H1 (cell line): ENCODE data around the gene ORC3. TPM values are rescaled to one million over a fixed set of nuclear protein-coding genes. Genes with fewer than 3 reads are reported as not detected.

Source experiments
- CTCF ChIA-PET: fragments of 300-600 bp; sonication (Branson Sonifier 250); formaldehyde crosslinking; loops from one replicate; lab custom pipeline; 2021; ENCODE audit not compliant: partially characterized antibody; lab: Charles Lee
- POLR2A ChIA-PET: fragments of 300-600 bp; sonication (Branson Sonifier 250); formaldehyde crosslinking; loops from one replicate; lab custom pipeline; 2021; ENCODE audit warnings: inconsistent platforms; ENCODE audit not compliant: partially characterized antibody; lab: Charles Lee
- DNase-seq, 2 experiments: peaks; one replicate each; pipeline versions ENCODE4 v3.0.0 to v3.0.0-alpha.2; 2010 to 2022; ENCODE audit warnings: low spot score in 2 of 2, low read depth in 1 of 2, mixed read lengths in 1 of 2
- FAIRE-seq: peaks from 2 replicates; lab custom pipeline; 2011; peaks lifted over from hg19 to GRCh38; lab: Jason Lieb, UNC
- H2AFZ ChIP-seq: 2 replicates; pipeline ENCODE4 v1.8.1; 2012; ENCODE audit warnings: low read length, inconsistent platforms
- H2AK5ac ChIP-seq: 2 replicates; pipeline ENCODE4 v1.6.1; 2013; ENCODE audit warnings: low read depth, low read length
- H2BK120ac ChIP-seq: replicated peaks from 2 replicates; pipeline ENCODE3; 2013; ENCODE audit warnings: low read depth, low read length, inconsistent platforms
- H2BK12ac ChIP-seq: 2 replicates; pipeline ENCODE4 v1.6.1; 2013; ENCODE audit warnings: low read depth, low read length
- H2BK15ac ChIP-seq: 2 replicates; pipeline ENCODE4 v1.6.1; 2013; ENCODE audit warnings: low read length
- H2BK20ac ChIP-seq: 2 replicates; pipeline ENCODE4 v1.6.1; 2013; ENCODE audit warnings: low read length
- H2BK5ac ChIP-seq: 2 replicates; pipeline ENCODE4 v1.6.1; 2013; ENCODE audit warnings: low read depth, low read length
- H3K14ac ChIP-seq: 2 replicates; pipeline ENCODE4 v1.6.1; 2013; ENCODE audit warnings: inconsistent platforms; ENCODE audit not compliant: insufficient read length
- H3K18ac ChIP-seq: 2 replicates; pipeline ENCODE4 v1.6.1; 2013; ENCODE audit warnings: low read length; ENCODE audit errors: extremely low read depth
- H3K23ac ChIP-seq: 2 replicates; pipeline ENCODE4 v1.6.1; 2013; ENCODE audit warnings: inconsistent platforms; ENCODE audit not compliant: insufficient read length
- H3K23me2 ChIP-seq: 2 replicates; pipeline ENCODE4 v1.6.1; 2013; ENCODE audit warnings: low read depth, low read length
- H3K27ac ChIP-seq: 2 replicates; pipeline ENCODE4 v1.6.1; 2011; ENCODE audit warnings: low read depth, low read length, inconsistent platforms
- H3K27me3 ChIP-seq, 4 experiments: replicated peaks in 1 of 4; 1 replicate in 1 of 4; 2 replicates in 3 of 4; pipeline versions ENCODE4 v1.6.1 to v1.8.1; 2011 to 2013; ENCODE audit warnings: low read length in 3 of 4, mild to moderate bottlenecking in 3 of 4, inconsistent platforms in 2 of 4, mixed read lengths in 2 of 4, moderate library complexity in 1 of 4; ENCODE audit not compliant: control insufficient read depth in 3 of 4, insufficient read depth in 3 of 4; ENCODE audit errors: extremely low read depth in 1 of 4
- H3K36me3 ChIP-seq, 4 experiments: 2 replicates each; pipeline versions ENCODE4 v1.6.1 to v1.8.1; 2011 to 2013; ENCODE audit warnings: mild to moderate bottlenecking in 4 of 4, low read length in 3 of 4, moderate library complexity in 2 of 4, control low read depth in 1 of 4, inconsistent platforms in 1 of 4; ENCODE audit not compliant: insufficient read depth in 4 of 4, control insufficient read depth in 2 of 4
- H3K4ac ChIP-seq: replicated peaks from 2 replicates; pipeline ENCODE3; 2013; ENCODE audit warnings: low read length, low read depth, mixed read lengths, inconsistent platforms; ENCODE audit not compliant: insufficient read length
- H3K4me1 ChIP-seq, 4 experiments: replicated peaks in 1 of 4; 1 replicate in 1 of 4; 2 replicates in 3 of 4; pipeline versions ENCODE4 v1.6.1 to v1.8.1; 2011 to 2013; ENCODE audit warnings: low read length in 3 of 4, inconsistent platforms in 2 of 4, mixed read lengths in 1 of 4; ENCODE audit not compliant: insufficient read depth in 4 of 4, control insufficient read depth in 3 of 4
- H3K4me2 ChIP-seq, 2 experiments: 2 replicates each; pipeline versions ENCODE4 v1.6.1 to v1.8.1; 2011 to 2013; ENCODE audit warnings: low read depth in 2 of 2, low read length in 2 of 2, control low read depth in 1 of 2, inconsistent platforms in 1 of 2, mild to moderate bottlenecking in 1 of 2; ENCODE audit not compliant: insufficient read depth in 1 of 2
- H3K4me3 ChIP-seq, 4 experiments: fragments of 200-600, 300-600 bp in 1 of 4; sonication (generic), shearing (Covaris generic), sonication (Bioruptor Twin) in 1 of 4; 2 replicates each; pipeline versions ENCODE4 v1.5.1 to v1.8.1; 2011 to 2016; ENCODE audit warnings: low read length in 4 of 4, low read depth in 3 of 4, control low read depth in 2 of 4, inconsistent platforms in 2 of 4, mild to moderate bottlenecking in 2 of 4, mixed read lengths in 1 of 4, moderate library complexity in 1 of 4; ENCODE audit not compliant: insufficient read depth in 2 of 4; ENCODE audit errors: extremely low read depth in 1 of 4
- H3K56ac ChIP-seq: replicated peaks from 2 replicates; pipeline ENCODE3; 2013; ENCODE audit warnings: low read depth, mild to moderate bottlenecking, mixed read lengths, low read length, inconsistent platforms; ENCODE audit not compliant: insufficient read length
- H3K79me1 ChIP-seq: 2 replicates; pipeline ENCODE4 v1.6.1; 2013; ENCODE audit warnings: low read depth, low read length, control low read depth
- H3K79me2 ChIP-seq, 2 experiments: 2 replicates each; pipeline versions ENCODE4 v1.6.1 to v1.8.1; 2012 to 2013; ENCODE audit warnings: low read length in 2 of 2, mild to moderate bottlenecking in 2 of 2, inconsistent platforms in 1 of 2; ENCODE audit not compliant: insufficient read depth in 2 of 2, control insufficient read depth in 1 of 2
- H3K9ac ChIP-seq, 4 experiments: replicated peaks in 1 of 4; 1 replicate in 1 of 4; 2 replicates in 3 of 4; pipeline versions ENCODE4 v1.6.1 to v1.8.1; 2011 to 2013; ENCODE audit warnings: low read depth in 3 of 4, low read length in 3 of 4, control low read depth in 2 of 4, mild to moderate bottlenecking in 2 of 4, moderate library complexity in 2 of 4, inconsistent platforms in 1 of 4; ENCODE audit errors: extremely low read depth in 1 of 4
- H3K9me3 ChIP-seq, 2 experiments: 2 replicates each; pipeline versions ENCODE4 v1.6.1 to v1.8.1; 2012 to 2013; ENCODE audit warnings: mild to moderate bottlenecking in 2 of 2, moderate library complexity in 2 of 2, control low read depth in 1 of 2, inconsistent platforms in 1 of 2, low read depth in 1 of 2, low read length in 1 of 2, mixed read lengths in 1 of 2; ENCODE audit not compliant: insufficient read depth in 2 of 2
- H4K20me1 ChIP-seq, 2 experiments: replicated peaks in 1 of 2; 2 replicates each; pipeline versions ENCODE3 to v1.8.1; 2011 to 2013; ENCODE audit warnings: inconsistent platforms in 2 of 2, low read length in 2 of 2, mild to moderate bottlenecking in 1 of 2; ENCODE audit not compliant: insufficient read depth in 2 of 2, control insufficient read depth in 1 of 2
- H4K5ac ChIP-seq: 2 replicates; pipeline ENCODE4 v1.6.1; 2013; ENCODE audit warnings: low read length, low read depth, mixed read lengths, inconsistent platforms; ENCODE audit not compliant: insufficient read length
- H4K8ac ChIP-seq: 2 replicates; pipeline ENCODE4 v1.8.0; 2013; ENCODE audit warnings: mild to moderate bottlenecking, moderate library complexity, low read length, inconsistent platforms; ENCODE audit not compliant: insufficient read depth; ENCODE audit errors: extremely low read depth
- H4K91ac ChIP-seq: replicated peaks from 2 replicates; pipeline ENCODE3; 2013; ENCODE audit warnings: low read length, mixed read lengths, inconsistent platforms; ENCODE audit not compliant: insufficient read length
- RNF2 ChIP-seq: fragments of 200-900, 300-1000 bp; sonication (generic); IDR thresholded peaks from 2 replicates; pipeline ENCODE4 v1.7.1; 2016; ENCODE audit warnings: borderline replicate concordance, low read depth, mild to moderate bottlenecking, antibody characterized with exemption, low read length; ENCODE audit not compliant: poor library complexity, severe bottlenecking; ENCODE audit errors: missing control alignments
- WGBS, 2 experiments: shearing (Covaris generic) in 1 of 2; methylation state at CpG; one replicate each; pipeline versions ENCODE4 v1.1.6 to v1.1.7; 2013 to 2015; ENCODE audit warnings: low lambda C conversion rate in 2 of 2, mixed read lengths in 2 of 2, inconsistent platforms in 1 of 2, low coverage in 1 of 2, missing lambda C conversion rate in 1 of 2; ENCODE audit not compliant: insufficient replicate concordance in 2 of 2, insufficient coverage in 1 of 2, insufficient read length in 1 of 2; ENCODE audit errors: extremely low coverage in 1 of 2, missing lambda C conversion rate in 1 of 2; 5-methylcytosine and 5-hydroxymethylcytosine counted together
- polyA plus RNA-seq, 7 experiments: library from polyadenylated mRNA; depleted of rRNA in 3 of 7; stranded (reverse) in 5 of 7; unstranded in 2 of 7; fragments of >200 nt in 5 of 7; fragments of 200-250 nt in 2 of 7; gene quantifications; 1 replicate in 5 of 7; 2 replicates in 1 of 7; 4 replicates in 1 of 7; pipeline versions ENCODE4 v1.2.1 to v1.2.3, GENCODE V29; 2011 to 2013; ENCODE audit warnings: missing spikeins in 2 of 7, mixed read lengths in 2 of 7
- total RNA-seq: library from RNA; stranded (reverse); fragmentation: NEBNext Ultra II Directional; extraction: Animal tissue kit (Norgen Biotek cat#: 25700); gene quantifications from 2 replicates; pipeline ENCODE4 v1.2.1, GENCODE V29; 2021

The ORC3 gene
- total and polyA plus RNA-seq, 2 of the 8 experiments (the other 6 are each of a cell fraction or from before 2014, with no cell fraction given) = 35.9 to 60.9 TPM

DNA sequence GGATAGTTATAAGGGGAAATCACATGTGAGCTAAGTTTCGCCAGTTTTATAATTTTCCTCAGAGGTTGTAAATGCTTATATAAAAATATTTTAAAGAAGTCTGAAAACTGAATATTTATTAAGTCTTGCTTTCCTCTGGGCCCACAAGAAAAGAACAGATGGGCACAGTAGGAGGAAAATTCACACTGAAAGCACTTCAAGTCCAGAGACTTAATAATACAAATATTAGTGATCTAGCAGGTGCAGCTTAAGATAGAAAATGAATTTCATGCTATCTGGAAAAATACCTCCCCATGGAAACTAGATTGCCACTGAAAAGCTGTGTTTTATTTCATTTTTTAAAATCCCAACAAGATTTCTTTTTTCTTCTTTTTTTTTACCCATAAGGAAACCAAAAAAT, 47.2 kb downstream of the ORC3 start:
- no peak overlapping the region for H2BK12ac ChIP-seq
- no peak overlapping the region for H3K27ac ChIP-seq
- no peak overlapping the region for H2BK20ac ChIP-seq
- no peak overlapping the region for H3K4ac ChIP-seq
- no peaks in the 10 kb centered on the region for H3K4me1 ChIP-seq
- H2AFZ ChIP-seq = no peak overlapping the region
- no peaks in the 10 kb centered on the region for H3K23me2 ChIP-seq
- no peak overlapping the region for H4K91ac ChIP-seq
- no peak overlapping the region for H2AK5ac ChIP-seq
- H2BK5ac ChIP-seq = no peak overlapping the region
- peaks cover 0 to 32% (median 16%) of the 10 kb centered on the region in 4 experiments for H3K36me3 ChIP-seq
- no peak overlapping the region for H2BK120ac ChIP-seq
- no peaks in the 10 kb centered on the region for H3K79me1 ChIP-seq
- no peak overlapping the region for H3K9ac ChIP-seq
- H3K18ac ChIP-seq = no peak overlapping the region
- no peak overlapping the region for H3K56ac ChIP-seq
- H4K8ac ChIP-seq = no peak overlapping the region
- no peak overlapping the region for H2BK15ac ChIP-seq
- peaks cover 0 to 3% of the 10 kb centered on the region in 2 experiments for H4K20me1 ChIP-seq
- no peak overlapping the region for H3K14ac ChIP-seq
- H4K5ac ChIP-seq = no peak overlapping the region
- no peak for DNase-seq
- WGBS, 2 experiments = 100% methylated on average over 1 of the region's 1 CpG; no CpG with 5 or more reads in 1 of the 2 experiments
- POLR2A ChIA-PET = interaction anchor here (0.9 to 1.1 kb wide), 3 partner anchors 8 to 47 kb away, joined by 3 to 5 read pairs (median 3); partner anchors contain the start of genes ORC3 and RARS2
- no peak overlapping the region for H3K23ac ChIP-seq
- H3K9me3 ChIP-seq = no peaks in the 10 kb centered on the region
- TF ChIP-seq RNF2 = no peak
- TF ChIP-seq, all 59 proteins: peak for 0
- no peak for FAIRE-seq
- H3K4me2 ChIP-seq = no peak overlapping the region
- CTCF ChIA-PET = interaction anchor here (1.4 kb wide), 1 partner anchor 10 kb away, joined by 4 read pairs; no protein-coding TSS in a partner anchor
- H3K4me3 ChIP-seq = no peak overlapping the region
- no peaks in the 10 kb centered on the region for H3K27me3 ChIP-seq
- H3K79me2 ChIP-seq = no peaks in the 10 kb centered on the region
